ENCODE results near the gene PNLDC1. TPM values are rescaled to one million over a fixed set of nuclear protein-coding genes. Genes with fewer than 3 reads are reported as not detected.

PNLDC1 gene
- total and polyA plus RNA-seq, 12 donors = 0.09 to 0.72 (median 0.22) TPM; not detected in 6

- H3K36me3 ChIP-seq = no peaks in the 10 kb centered on the region
- intact Hi-C loops (cut with DNase I) = no loop called here
- no peak for ATAC-seq
- no peaks in the 10 kb centered on the region for H3K9me3 ChIP-seq
- H3K27ac ChIP-seq = no peak overlapping the region
- no peak for TF ChIP-seq CTCF (IDR thresholded peaks at IDR 0.05)
- no peak for DNase-seq
- no peak overlapping the region for H3K4me3 ChIP-seq
- H3K4me1 ChIP-seq = peaks cover 0 to 7% (median 0%) of the 10 kb centered on the region in 9 donors
- H3K27me3 ChIP-seq = no peaks in the 10 kb centered on the region
- WGBS, 2 donors = 92 to 93% methylated on average over 9 of the region's 9 CpGs
These were observed 6.0 kb downstream of the PNLDC1 start for GRCh38 chr6:159806021-159806458.

GRCh38 chr6:159807150-159807858, 7.2 kb downstream of the PNLDC1 start:
- 87 to 90% methylated on average over 5 of the region's 5 CpGs for WGBS, 2 donors
- ATAC-seq = no peak
- no peak for DNase-seq
- TF ChIP-seq CTCF (IDR thresholded peaks at IDR 0.05) = no peak
- Histone ChIP-seq H3K27ac (no peak overlapping the region), H3K9me3 (no peaks in the 10 kb centered on the region), H3K36me3 (no peaks in the 10 kb centered on the region), H3K4me3 (no peak overlapping the region), H3K27me3 (no peaks in the 10 kb centered on the region), H3K4me1 (peaks cover 0 to 7% (median 0%) of the 10 kb centered on the region in 9 donors)
- intact Hi-C loops (cut with DNase I) = no loop called here

- DNase-seq (no peak), ATAC-seq (no peak)
- Histone ChIP-seq H3K4me3 (no peak overlapping the region), H3K36me3 (no peaks in the 10 kb centered on the region), H3K27ac (no peak overlapping the region), H3K4me1 (peaks cover 0 to 7% (median 0%) of the 10 kb centered on the region in 9 donors), H3K9me3 (no peaks in the 10 kb centered on the region), H3K27me3 (no peaks in the 10 kb centered on the region)
- intact Hi-C loops (cut with DNase I) = no loop called here
- WGBS, 2 donors = 76 to 83% methylated on average over 6 of the region's 6 CpGs
- no peak for TF ChIP-seq CTCF (IDR thresholded peaks at IDR 0.05)
These were observed 8.6 kb downstream of the PNLDC1 start for GRCh38 chr6:159808647-159809046.

- Histone ChIP-seq H3K9me3 (no peaks in the 10 kb centered on the region), H3K4me1 (peaks cover 0 to 7% (median 0%) of the 10 kb centered on the region in 9 donors), H3K27me3 (no peaks in the 10 kb centered on the region), H3K27ac (no peak overlapping the region), H3K36me3 (no peaks in the 10 kb centered on the region), H3K4me3 (no peak overlapping the region)
- no peak for DNase-seq
- TF ChIP-seq CTCF (IDR thresholded peaks at IDR 0.05) = no peak
- 89 to 93% methylated on average over 3 to 4 of the region's 4 CpGs for WGBS, 2 donors
- intact Hi-C loops (cut with DNase I) = no loop called here
- ATAC-seq = no peak
These were observed 9.1 kb downstream of the PNLDC1 start for GRCh38 chr6:159809149-159809548.
